IPS-18a (cell line): ENCODE results near the gene RNF217.
"Not testable (repeated sequence)": the region's sequence is repeated elsewhere in the genome, so short reads cannot be mapped to it uniquely, and the experiment has no call there.

Source experiments
- H3K27ac ChIP-seq: one replicate; pipeline ENCODE4 v1.5.1; 2013; ENCODE audit warnings: low read length
- H3K27me3 ChIP-seq: one replicate; pipeline ENCODE4 v1.6.1; 2013; ENCODE audit warnings: mild to moderate bottlenecking, low read length; ENCODE audit not compliant: control insufficient read depth, insufficient read depth
- H3K36me3 ChIP-seq: one replicate; pipeline ENCODE4 v1.6.1; 2013; ENCODE audit warnings: low read depth, low read length; ENCODE audit not compliant: control insufficient read depth
- H3K4me1 ChIP-seq: one replicate; pipeline ENCODE4 v1.6.1; 2013; ENCODE audit warnings: low read depth, low read length; ENCODE audit not compliant: control insufficient read depth
- H3K4me3 ChIP-seq: one replicate; pipeline ENCODE4 v1.5.1; 2013; ENCODE audit warnings: low read length
- H3K9ac ChIP-seq: one replicate; pipeline ENCODE4 v1.6.1; 2013; ENCODE audit warnings: mild to moderate bottlenecking, low read length, moderate library complexity
- H3K9me3 ChIP-seq: one replicate; pipeline ENCODE4 v1.6.1; 2013; ENCODE audit warnings: low read depth, low read length; ENCODE audit not compliant: control insufficient read depth

Gene RNF217

GRCh38 chr6:125073071-125073470 lies 110.8 kb downstream of the RNF217 start:
- H3K9me3 ChIP-seq, result no peaks in the 10 kb centered on the region
- H3K4me1 ChIP-seq, result peaks cover 4% of the 10 kb centered on the region
- H3K36me3 ChIP-seq, result no peaks in the 10 kb centered on the region
- no peak overlapping the region for H3K9ac ChIP-seq
- no peak overlapping the region for H3K27ac ChIP-seq
- H3K27me3 ChIP-seq, result no peaks in the 10 kb centered on the region
- no peak overlapping the region for H3K4me3 ChIP-seq

- Histone ChIP-seq H3K4me3 (no peak overlapping the region), H3K27ac (no peak overlapping the region), H3K4me1 (peaks cover 4% of the 10 kb centered on the region), H3K9me3 (no peaks in the 10 kb centered on the region), H3K27me3 (no peaks in the 10 kb centered on the region), H3K9ac (no peak overlapping the region), H3K36me3 (no peaks in the 10 kb centered on the region)
These were observed 111.9 kb downstream of the RNF217 start for GRCh38 chr6:125074120-125074519.

- H3K9me3 ChIP-seq, H3K4me3 ChIP-seq, H3K27ac ChIP-seq, H3K36me3 ChIP-seq, H3K9ac ChIP-seq, H3K27me3 ChIP-seq, H3K4me1 ChIP-seq: not testable (repeated sequence)
These were observed 112.8 kb downstream of the RNF217 start for GRCh38 chr6:125075073-125075472.

GRCh38 chr6:125075741-125076481 lies 113.7 kb downstream of the RNF217 start:
- peaks cover 4% of the 10 kb centered on the region for H3K4me1 ChIP-seq
- H3K27me3 ChIP-seq, result no peaks in the 10 kb centered on the region
- H3K9me3 ChIP-seq, result no peaks in the 10 kb centered on the region
- H3K36me3 ChIP-seq, result no peaks in the 10 kb centered on the region
- no peak overlapping the region for H3K9ac ChIP-seq
- H3K27ac ChIP-seq, result no peak overlapping the region
- no peak overlapping the region for H3K4me3 ChIP-seq

GRCh38 chr6:125076482-125076742 lies 114.2 kb downstream of the RNF217 start:
- Histone ChIP-seq H3K4me1 (peaks cover 4% of the 10 kb centered on the region), H3K27me3 (no peaks in the 10 kb centered on the region), H3K4me3 (no peak overlapping the region), H3K27ac (no peak overlapping the region), H3K9me3 (no peaks in the 10 kb centered on the region), H3K36me3 (no peaks in the 10 kb centered on the region), H3K9ac (no peak overlapping the region)

GRCh38 chr6:125077453-125077852 lies 115.2 kb downstream of the RNF217 start:
- Histone ChIP-seq H3K36me3 (no peaks in the 10 kb centered on the region), H3K9ac (no peak overlapping the region), H3K4me3 (no peak overlapping the region), H3K27ac (no peak overlapping the region), H3K4me1 (peaks cover 4% of the 10 kb centered on the region), H3K9me3 (no peaks in the 10 kb centered on the region), H3K27me3 (no peaks in the 10 kb centered on the region)

GRCh38 chr6:125078602-125079321 lies 116.5 kb downstream of the RNF217 start:
- H3K27ac ChIP-seq, result no peak overlapping the region
- no peak overlapping the region for H3K9ac ChIP-seq
- no peaks in the 10 kb centered on the region for H3K9me3 ChIP-seq
- peaks cover 4% of the 10 kb centered on the region for H3K4me1 ChIP-seq
- no peak overlapping the region for H3K4me3 ChIP-seq
- H3K36me3 ChIP-seq, result no peaks in the 10 kb centered on the region
- no peaks in the 10 kb centered on the region for H3K27me3 ChIP-seq

GRCh38 chr6:125082908-125083683 lies 120.9 kb downstream of the RNF217 start:
- H3K4me1 ChIP-seq, result no peaks in the 10 kb centered on the region
- no peaks in the 10 kb centered on the region for H3K36me3 ChIP-seq
- no peaks in the 10 kb centered on the region for H3K9me3 ChIP-seq
- no peak overlapping the region for H3K4me3 ChIP-seq
- no peaks in the 10 kb centered on the region for H3K27me3 ChIP-seq
- no peak overlapping the region for H3K9ac ChIP-seq
- no peak overlapping the region for H3K27ac ChIP-seq

- Histone ChIP-seq H3K4me1 (no peaks in the 10 kb centered on the region), H3K36me3 (no peaks in the 10 kb centered on the region), H3K9ac (no peak overlapping the region), H3K4me3 (no peak overlapping the region), H3K27me3 (no peaks in the 10 kb centered on the region), H3K9me3 (no peaks in the 10 kb centered on the region), H3K27ac (no peak overlapping the region)
These were observed 121.4 kb downstream of the RNF217 start for GRCh38 chr6:125083684-125083990.

- Histone ChIP-seq H3K9me3 (no peaks in the 10 kb centered on the region), H3K27me3 (no peaks in the 10 kb centered on the region), H3K4me1 (no peaks in the 10 kb centered on the region), H3K4me3 (no peak overlapping the region), H3K27ac (no peak overlapping the region), H3K36me3 (no peaks in the 10 kb centered on the region), H3K9ac (no peak overlapping the region)
These were observed 124.5 kb downstream of the RNF217 start for GRCh38 chr6:125086716-125087115.

- Histone ChIP-seq H3K9me3 (no peaks in the 10 kb centered on the region), H3K4me1 (no peaks in the 10 kb centered on the region), H3K27me3 (no peaks in the 10 kb centered on the region), H3K36me3 (no peaks in the 10 kb centered on the region), H3K27ac (no peak overlapping the region), H3K9ac (no peak overlapping the region), H3K4me3 (no peak overlapping the region)
These were observed 126.7 kb downstream of the RNF217 start for GRCh38 chr6:125088963-125089362.

- Histone ChIP-seq H3K4me3 (no peak overlapping the region), H3K36me3 (no peaks in the 10 kb centered on the region), H3K27me3 (peaks cover 5% of the 10 kb centered on the region), H3K9me3 (no peaks in the 10 kb centered on the region), H3K9ac (no peak overlapping the region), H3K4me1 (peaks cover 8% of the 10 kb centered on the region), H3K27ac (no peak overlapping the region)
These were observed 132.3 kb downstream of the RNF217 start for GRCh38 chr6:125094563-125094962.
